ENCODE measurements around the gene CBLC. TPM values are rescaled to one million over a fixed set of nuclear protein-coding genes. Genes with fewer than 3 reads are reported as not detected.
A peak's percentile ranks its signal among the peaks of the same experiment; 100 is the strongest.

The CBLC gene
- total RNA-seq, 1 experiment from 2014 or later: 54.3 TPM

GRCh38 chr19:44753932-44754749 is 23.5 kb upstream of the CBLC start:
- DNase-seq: peak; percentile 92
- peaks cover 88% of the 10 kb centered on the region for H3K36me3 Mint-ChIP-seq (ENCODE audit: insufficient read depth, unreplicated experiment)
- peak overlapping the region; percentile 67 for H3K4me3 Mint-ChIP-seq (ENCODE audit: low read depth, unreplicated experiment)
- TF ChIP-seq CTCF (IDR thresholded peaks at IDR 0.05; ENCODE audit: unreplicated experiment): no peak
- BruUV-seq (replicated peaks): TSS peak; percentile 91
- H3K4me1 Mint-ChIP-seq (ENCODE audit: low read depth, unreplicated experiment): peaks cover 60% of the 10 kb centered on the region
- H3K27me3 Mint-ChIP-seq (ENCODE audit: unreplicated experiment): no peaks in the 10 kb centered on the region
- H3K27ac Mint-ChIP-seq (ENCODE audit: unreplicated experiment): peak overlapping the region; percentile 93
- CTCF ChIA-PET: interaction anchor here (1.3 to 3.1 kb wide), 4 partner anchors 12 to 30 kb away, joined by 5 to 26 read pairs (median 12); no protein-coding TSS in a partner anchor
- H3K9me3 Mint-ChIP-seq (ENCODE audit: low read depth, unreplicated experiment): no peaks in the 10 kb centered on the region
- intact Hi-C loops (cut with micrococcal nuclease; ENCODE audit: unreplicated experiment): loop anchor here (2.0 kb wide), 1 partner anchor 29 kb away; no protein-coding TSS in a partner anchor

- no peaks in the 10 kb centered on the region for H3K27me3 Mint-ChIP-seq (ENCODE audit: unreplicated experiment)
- H3K36me3 Mint-ChIP-seq (ENCODE audit: insufficient read depth, unreplicated experiment): peaks cover 88% of the 10 kb centered on the region
- peak overlapping the region; percentile 67 for H3K4me3 Mint-ChIP-seq (ENCODE audit: low read depth, unreplicated experiment)
- intact Hi-C loops (cut with micrococcal nuclease; ENCODE audit: unreplicated experiment): no loop called here
- no peaks in the 10 kb centered on the region for H3K9me3 Mint-ChIP-seq (ENCODE audit: low read depth, unreplicated experiment)
- CTCF ChIA-PET: interaction anchor here (2.2 to 3.1 kb wide), 2 partner anchors 16 to 30 kb away, joined by 20 to 26 read pairs; no protein-coding TSS in a partner anchor
- TF ChIP-seq CTCF (IDR thresholded peaks at IDR 0.05; ENCODE audit: unreplicated experiment): no peak
- DNase-seq: no peak
- BruUV-seq (replicated peaks): no TSS peak
- H3K27ac Mint-ChIP-seq (ENCODE audit: unreplicated experiment): peak overlapping the region; percentile 93
- peaks cover 54% of the 10 kb centered on the region for H3K4me1 Mint-ChIP-seq (ENCODE audit: low read depth, unreplicated experiment)
Observed at GRCh38 chr19:44754750-44755080, 23.0 kb upstream of the CBLC start.

GRCh38 chr19:44755219-44755618 is 22.5 kb upstream of the CBLC start:
- no peak for TF ChIP-seq CTCF (IDR thresholded peaks at IDR 0.05; ENCODE audit: unreplicated experiment)
- no peak for DNase-seq
- Mint-ChIP-seq H3K27ac (ENCODE audit: unreplicated experiment) (peak overlapping the region; percentile 93), H3K27me3 (ENCODE audit: unreplicated experiment) (no peaks in the 10 kb centered on the region), H3K36me3 (ENCODE audit: insufficient read depth, unreplicated experiment) (peaks cover 88% of the 10 kb centered on the region), H3K4me1 (ENCODE audit: low read depth, unreplicated experiment) (peaks cover 49% of the 10 kb centered on the region), H3K4me3 (ENCODE audit: low read depth, unreplicated experiment) (peak overlapping the region; percentile 67), H3K9me3 (ENCODE audit: low read depth, unreplicated experiment) (no peaks in the 10 kb centered on the region)
- intact Hi-C loops (cut with micrococcal nuclease; ENCODE audit: unreplicated experiment): no loop called here
- no TSS peak for BruUV-seq (replicated peaks)
- CTCF ChIA-PET: interaction anchor here (3.1 kb wide), 1 partner anchor 31 kb away, joined by 26 read pairs; no protein-coding TSS in a partner anchor

- no peaks in the 10 kb centered on the region for H3K27me3 Mint-ChIP-seq (ENCODE audit: unreplicated experiment)
- H3K27ac Mint-ChIP-seq (ENCODE audit: unreplicated experiment): no peak overlapping the region
- no peak for DNase-seq
- peaks cover 40% of the 10 kb centered on the region for H3K4me1 Mint-ChIP-seq (ENCODE audit: low read depth, unreplicated experiment)
- peaks cover 85% of the 10 kb centered on the region for H3K36me3 Mint-ChIP-seq (ENCODE audit: insufficient read depth, unreplicated experiment)
- CTCF ChIA-PET: no interaction called here
- intact Hi-C loops (cut with micrococcal nuclease; ENCODE audit: unreplicated experiment): no loop called here
- no peak overlapping the region for H3K4me3 Mint-ChIP-seq (ENCODE audit: low read depth, unreplicated experiment)
- H3K9me3 Mint-ChIP-seq (ENCODE audit: low read depth, unreplicated experiment): no peaks in the 10 kb centered on the region
- no peak for TF ChIP-seq CTCF (IDR thresholded peaks at IDR 0.05; ENCODE audit: unreplicated experiment)
- no TSS peak for BruUV-seq (replicated peaks)
Observed at GRCh38 chr19:44756089-44756562, 21.6 kb upstream of the CBLC start.

Measured in Calu3 (cell line).